HG03575 (cell line): ENCODE data around the gene STAT3.
"Not testable (repeated sequence)": the region's sequence is repeated elsewhere in the genome, so short reads cannot be mapped to it uniquely, and the experiment has no call there.

Experiments
- ATAC-seq: cut with Tn5 transposase; IDR thresholded peaks from one replicate; pipeline ENCODE4 v1.9.1; 2021; ENCODE audit not compliant: unreplicated experiment, insufficient number of reproducible peaks, low FRiP score; ENCODE audit errors: extremely low read depth

Gene STAT3

GRCh38 chr17:42410319-42410685 is 22.1 kb upstream of the STAT3 start:
- ATAC-seq: no peak

- ATAC-seq: no peak
Measured at GRCh38 chr17:42409523-42410318, 21.5 kb upstream of the STAT3 start.

DNA sequence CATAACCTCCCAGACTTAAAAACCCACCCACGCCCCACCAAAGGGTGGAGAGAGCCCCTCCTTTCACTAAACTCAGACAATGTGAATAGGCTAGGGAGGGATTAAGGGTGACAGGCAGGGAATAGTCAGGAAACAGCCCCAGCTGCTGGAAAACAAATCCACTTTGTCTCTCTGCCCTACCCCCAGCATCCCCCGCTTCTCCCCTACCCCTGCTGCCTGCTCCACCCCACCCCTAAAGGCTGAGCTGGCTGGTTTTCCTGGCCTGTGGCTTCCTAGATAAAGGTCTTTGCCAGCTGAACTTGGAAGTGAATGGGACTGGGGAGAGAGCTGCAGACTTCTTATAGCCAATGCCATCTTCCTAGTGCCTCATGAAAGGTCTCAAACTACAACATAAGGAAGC is 19.8 kb upstream of the STAT3 start:
- ATAC-seq: no peak

DNA sequence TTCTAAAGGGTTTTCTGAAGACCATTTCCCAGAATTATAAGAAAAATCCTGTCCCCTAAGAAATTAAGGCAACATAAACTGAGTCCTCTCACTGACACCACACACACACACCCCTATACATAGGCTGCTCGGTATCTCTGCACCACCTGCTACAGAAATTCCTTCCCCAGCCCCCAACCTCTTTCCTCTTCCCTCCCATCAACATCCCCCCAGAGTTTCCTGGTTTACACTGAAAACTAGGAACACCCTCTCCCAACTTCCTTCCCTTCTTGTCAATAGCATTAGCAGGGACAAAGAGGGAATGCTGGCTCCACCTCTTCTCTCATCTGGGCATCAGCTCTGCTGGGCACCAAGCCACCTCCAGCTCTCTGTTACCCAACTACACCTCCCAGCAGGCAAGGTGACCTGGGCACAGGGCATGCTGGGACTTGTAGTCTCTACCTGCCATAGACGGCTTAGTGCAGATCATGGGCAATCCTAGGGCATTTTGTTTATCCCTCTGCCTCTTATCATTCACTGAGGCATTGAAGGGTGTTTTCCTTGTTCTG is 19.1 kb upstream of the STAT3 start:
- no peak for ATAC-seq

DNA sequence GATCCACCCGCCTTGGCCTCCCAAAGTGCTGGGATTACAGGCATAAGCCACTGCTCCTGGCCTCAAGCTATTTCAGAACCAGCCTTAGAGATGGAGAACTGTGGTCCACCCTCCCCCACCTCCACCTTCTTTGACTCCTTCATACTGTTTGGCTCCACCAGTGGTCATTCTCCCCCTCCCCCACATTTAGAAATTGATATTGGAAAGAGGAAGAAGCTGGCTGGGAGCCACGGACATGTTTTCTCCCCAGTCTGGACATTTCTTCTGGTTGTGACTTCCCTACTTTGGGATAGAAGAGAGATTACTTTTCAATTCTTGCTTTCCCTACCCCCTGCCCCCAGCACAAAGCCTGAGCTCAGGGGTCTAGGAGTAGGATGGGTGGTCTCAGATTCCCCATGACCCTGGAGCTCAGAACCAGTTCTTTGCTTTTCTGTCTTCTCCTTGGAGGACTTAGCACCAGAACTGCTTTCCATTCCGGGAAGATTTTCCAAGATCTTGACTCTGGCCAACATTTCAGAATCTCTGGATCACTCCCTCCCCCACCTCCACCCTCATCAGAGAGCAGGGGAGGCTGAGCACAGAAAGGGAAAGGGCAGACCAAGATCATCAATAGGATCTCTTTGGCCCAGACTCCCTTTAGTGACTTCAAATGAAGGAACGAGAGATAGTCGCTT is 18.5 kb upstream of the STAT3 start:
- no peak for ATAC-seq

DNA sequence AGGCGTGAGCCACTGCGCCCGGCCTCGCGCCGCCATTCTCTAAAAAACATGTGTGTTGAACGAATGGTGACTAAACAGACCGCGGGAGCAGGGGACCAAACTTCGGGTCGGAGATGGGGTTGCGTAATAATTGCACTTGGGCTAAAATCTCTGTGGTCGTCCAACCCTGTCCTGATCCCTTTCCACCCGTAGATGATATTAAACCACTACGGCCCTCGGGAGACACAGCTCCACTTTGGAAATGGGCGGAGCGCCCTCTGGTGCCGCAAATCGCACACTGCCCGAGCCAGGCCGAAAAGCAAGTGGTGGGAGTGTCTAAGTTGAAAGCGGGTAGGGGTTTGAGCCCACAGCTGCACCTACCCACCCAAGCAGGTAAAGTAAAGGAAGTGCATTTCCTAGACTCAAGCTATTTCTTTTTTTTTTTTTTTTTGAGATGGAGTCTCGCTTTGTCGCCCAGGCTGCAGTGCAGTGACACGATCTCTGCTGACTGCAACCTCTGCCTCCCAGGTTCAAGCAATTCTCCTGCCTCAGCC is 17.8 kb upstream of the STAT3 start:
- ATAC-seq: no peak

DNA sequence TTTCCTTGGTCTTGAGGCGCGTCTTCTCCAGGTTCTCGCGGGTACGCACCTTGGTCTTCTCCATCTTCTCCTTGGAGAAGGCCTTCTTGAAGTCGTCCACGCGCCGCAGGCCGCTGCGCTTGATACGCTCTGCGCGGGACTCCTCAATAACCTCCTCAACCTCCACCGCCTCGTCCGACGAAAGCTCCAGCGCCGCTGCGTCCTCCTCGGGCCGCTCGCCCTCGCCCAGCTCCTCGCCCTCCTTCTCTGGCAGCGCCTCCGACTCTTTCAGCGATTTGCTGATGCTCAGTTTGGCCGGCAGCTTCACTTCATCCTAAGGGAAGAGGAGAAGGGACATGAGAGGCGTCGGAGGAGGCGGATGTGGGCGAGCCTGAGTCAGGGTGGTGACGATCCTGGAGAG is 16.8 kb upstream of the STAT3 start:
- no peak for ATAC-seq

DNA sequence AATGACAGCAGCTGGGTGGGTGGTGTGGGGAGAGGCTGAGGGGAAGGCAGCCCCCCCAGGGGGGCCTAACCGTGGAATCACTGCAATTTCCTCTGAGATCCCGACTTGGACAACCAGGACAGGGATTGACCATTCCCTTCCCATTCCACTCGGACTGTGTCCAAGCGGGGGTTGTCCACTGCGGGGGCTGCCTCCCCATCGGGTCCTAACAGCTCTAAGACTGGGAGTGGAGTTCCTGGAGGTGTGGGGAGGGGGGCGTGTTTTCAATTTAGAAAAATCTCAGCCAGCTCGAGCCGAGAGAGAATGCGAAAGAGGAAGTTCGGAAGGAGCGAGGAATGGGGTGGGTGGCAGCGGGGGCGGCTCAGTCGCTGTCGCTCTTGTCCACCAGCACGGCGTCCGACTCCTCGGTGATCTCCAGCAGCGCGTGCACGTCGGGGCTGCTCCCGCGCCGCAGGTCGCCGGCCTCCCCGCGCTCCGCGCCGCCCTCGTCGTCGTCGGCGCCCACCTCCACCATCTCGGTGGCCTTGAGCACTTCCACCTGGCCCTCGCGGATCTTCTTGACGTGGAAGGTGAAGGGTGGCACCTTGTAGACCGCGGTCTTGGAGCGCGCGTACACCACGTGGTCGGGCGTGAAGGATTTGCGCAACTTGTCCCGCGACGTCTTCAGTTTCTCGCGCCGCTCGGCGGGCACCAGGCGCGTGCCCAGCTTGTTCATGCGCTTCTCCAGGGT is 16.2 kb upstream of the STAT3 start:
- ATAC-seq: no peak

DNA sequence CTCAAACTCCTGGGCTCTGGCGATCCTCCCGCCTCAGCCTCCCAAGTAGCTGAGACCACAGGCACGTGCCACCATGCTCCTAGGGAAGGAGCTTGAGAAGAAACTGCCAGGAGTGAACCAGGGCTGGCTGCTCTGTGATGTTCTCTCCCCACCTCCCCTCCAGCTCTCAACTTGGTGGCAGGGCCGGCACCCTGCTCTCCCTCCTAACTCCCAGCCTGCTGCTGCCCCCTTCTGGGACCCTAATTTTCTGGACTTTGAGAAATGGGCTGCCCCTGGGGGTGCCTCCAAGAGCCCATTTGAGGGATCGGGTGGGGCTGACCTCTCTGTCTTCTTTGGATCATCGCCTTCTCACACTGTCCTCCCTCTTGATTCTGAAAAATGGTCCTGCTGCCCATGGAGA is 14.9 kb upstream of the STAT3 start:
- no peak for ATAC-seq

DNA sequence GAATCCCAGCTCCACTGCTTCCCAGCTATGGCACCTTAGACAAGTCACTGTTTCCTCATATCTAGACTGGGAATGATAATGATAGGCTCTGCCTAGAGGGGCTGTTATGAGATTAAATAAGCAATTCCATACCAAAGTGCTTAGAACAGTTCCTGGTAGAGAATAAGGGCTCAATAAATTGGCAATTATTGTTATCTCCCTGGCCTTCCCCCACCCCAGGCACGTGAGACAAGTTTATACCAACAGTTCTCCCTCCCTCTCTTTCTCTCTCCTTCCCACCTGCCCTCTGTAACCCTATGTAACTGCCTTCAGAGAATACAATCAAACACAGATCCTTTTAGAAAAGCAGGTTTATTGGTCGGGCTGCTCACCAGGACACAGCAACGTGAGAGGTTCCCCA is 13.9 kb upstream of the STAT3 start:
- no peak for ATAC-seq

- not testable (repeated sequence) for ATAC-seq
Measured at GRCh38 chr17:42400844-42401375, 12.7 kb upstream of the STAT3 start.

- ATAC-seq: no peak
Measured at GRCh38 chr17:42399948-42400843, 12.0 kb upstream of the STAT3 start.

GRCh38 chr17:42399121-42399520 is 10.9 kb upstream of the STAT3 start:
- ATAC-seq: no peak

DNA sequence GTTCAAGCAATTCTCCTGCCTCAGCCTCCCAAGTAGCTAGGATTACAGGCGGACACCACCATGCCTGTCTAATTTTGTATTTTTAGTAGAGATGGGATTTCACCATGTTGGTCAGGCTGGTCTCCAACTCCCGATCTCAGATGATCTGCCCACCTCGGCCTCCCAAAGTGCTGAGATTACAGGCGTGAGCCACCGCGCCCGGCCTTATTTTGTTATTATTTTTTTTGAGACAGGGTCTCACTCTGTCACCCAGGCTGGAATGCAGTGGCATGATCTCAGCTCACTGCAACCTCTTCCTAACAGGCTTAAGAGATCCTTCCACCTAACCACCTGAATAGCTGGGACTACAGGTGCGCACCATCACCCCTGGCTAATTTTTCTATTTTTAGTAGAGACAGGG is 7.4 kb upstream of the STAT3 start:
- ATAC-seq: not testable (repeated sequence)

- ATAC-seq: no peak
Measured at GRCh38 chr17:42394838-42395237, 6.6 kb upstream of the STAT3 start.

DNA sequence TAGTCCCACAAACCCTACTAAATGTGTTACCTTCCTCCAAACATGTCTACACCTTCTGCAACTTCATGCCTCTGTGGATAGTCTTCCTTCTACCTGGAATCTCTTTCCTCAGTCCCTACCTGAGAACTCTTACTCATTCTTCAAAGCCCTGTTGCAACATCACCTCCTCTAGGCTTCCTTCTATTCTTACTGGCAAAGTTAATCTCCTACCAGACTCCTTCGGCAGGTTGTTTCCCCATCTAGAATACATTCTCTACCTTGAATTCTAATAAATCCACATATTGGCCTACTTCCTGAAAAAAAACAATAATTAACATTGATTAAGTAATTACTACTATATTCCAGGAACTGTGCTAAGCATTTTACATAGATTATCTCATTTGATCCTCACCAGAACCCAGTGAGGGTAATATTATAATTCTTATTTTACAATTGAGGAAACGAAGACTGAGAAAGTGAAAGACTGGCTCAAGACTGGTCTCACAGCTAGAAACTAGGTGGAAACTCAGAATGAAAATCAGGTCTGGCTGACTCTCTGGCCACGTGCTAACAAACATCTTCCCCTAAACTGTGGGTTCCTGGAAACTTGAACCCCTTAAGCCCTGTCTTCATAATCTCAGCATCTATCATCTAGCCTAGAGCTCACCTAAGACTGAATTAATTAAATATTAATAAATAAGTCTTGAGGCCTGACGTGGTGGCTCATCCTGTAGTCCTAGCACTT is 4.6 kb upstream of the STAT3 start:
- no peak for ATAC-seq

GRCh38 chr17:42391439-42391838 is 3.2 kb upstream of the STAT3 start:
- ATAC-seq: not testable (repeated sequence)

DNA sequence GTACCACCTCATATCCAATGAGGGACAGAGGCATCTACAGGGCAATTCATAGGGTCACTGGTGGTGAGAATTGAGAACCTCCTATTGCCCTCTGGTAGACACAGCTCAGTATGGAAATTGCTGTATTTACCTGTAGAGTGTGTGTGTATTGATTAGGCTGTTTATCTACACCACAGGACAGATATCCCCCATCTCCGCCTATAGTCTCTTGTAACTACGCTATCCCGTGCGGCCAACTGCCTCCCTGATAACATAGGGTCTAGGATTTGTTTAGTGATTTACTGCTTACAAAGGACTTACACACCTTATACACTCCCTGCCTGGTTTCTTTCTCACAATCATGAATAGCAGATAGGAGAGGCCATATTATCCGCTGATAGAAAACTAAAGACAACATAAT is 1.7 kb upstream of the STAT3 start:
- no peak for ATAC-seq
